OCI-M2 (cell line): ENCODE measurements around the gene BICC1.

Source experiments
- DNase-seq: peaks from one replicate; lab custom pipeline; 2025; ENCODE audit not compliant: unreplicated experiment; lab: John Stamatoyannopoulos, UW

BICC1 gene

DNA sequence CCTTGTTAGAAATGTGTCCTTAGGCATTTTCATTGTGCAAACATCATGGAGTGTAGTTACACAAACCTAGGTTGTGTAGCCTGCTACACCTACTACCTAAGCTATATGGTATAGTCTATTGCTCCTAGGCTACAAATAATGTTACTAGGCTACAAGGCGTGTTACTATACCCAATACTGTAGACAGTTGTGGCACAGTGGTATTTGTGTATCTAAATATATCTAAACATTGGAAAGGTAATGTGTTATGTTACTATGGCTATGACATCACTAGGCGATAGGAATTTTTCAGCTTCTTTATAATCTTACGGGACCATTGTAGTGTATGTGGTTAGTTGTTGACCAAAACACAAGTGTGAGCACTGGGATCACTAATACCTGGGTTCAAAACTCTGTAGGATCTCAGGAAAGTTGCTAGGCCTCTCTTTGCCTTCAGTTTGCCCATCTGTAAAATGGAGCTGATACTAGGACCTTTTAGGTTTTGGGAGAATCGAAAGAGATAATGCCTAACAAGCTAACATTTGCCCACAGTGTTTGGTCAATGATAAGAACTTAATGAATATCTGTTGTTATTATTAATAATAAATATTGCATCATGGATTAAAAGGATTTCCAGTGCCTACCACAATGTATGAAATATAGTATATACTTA lies 2.7 kb downstream of the BICC1 start:
- DNase-seq: no peak

DNA sequence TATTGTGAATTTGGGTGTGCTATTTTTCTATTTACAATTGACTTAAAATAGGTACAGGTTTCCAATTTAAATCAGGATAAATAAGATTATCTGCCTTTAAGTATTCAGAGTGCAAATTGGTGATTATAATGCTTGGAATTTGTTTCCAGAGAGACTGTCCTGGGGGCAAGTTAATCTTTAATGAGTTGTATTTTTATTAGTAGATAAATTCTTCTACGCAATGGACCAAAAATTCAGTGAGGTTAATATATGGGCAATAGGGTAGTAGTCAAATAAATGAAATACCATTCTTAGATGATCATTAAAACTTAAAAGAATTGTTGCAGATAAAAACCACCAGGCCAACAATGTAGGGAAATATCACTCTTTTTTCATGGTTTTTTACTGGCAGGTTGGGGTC lies 3.4 kb downstream of the BICC1 start:
- no peak for DNase-seq

DNA sequence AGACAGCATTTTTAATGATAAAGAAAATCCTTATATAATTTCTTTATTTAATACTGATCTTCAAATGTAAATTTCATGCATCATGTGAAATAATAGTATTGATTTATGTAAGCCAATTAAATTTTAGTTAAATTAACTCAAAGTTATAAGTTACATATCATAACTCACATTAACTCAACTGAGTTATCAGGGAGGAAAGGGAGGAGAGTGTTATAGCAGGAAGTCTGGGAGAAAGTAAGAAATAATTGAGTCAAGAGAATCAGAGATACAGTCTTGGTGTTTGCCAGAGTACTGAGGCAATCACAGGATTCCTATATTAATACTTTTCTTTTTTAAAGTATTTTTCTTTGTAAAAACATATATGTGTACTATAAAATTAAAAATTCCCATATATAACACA lies 4.0 kb downstream of the BICC1 start:
- DNase-seq: no peak

DNA sequence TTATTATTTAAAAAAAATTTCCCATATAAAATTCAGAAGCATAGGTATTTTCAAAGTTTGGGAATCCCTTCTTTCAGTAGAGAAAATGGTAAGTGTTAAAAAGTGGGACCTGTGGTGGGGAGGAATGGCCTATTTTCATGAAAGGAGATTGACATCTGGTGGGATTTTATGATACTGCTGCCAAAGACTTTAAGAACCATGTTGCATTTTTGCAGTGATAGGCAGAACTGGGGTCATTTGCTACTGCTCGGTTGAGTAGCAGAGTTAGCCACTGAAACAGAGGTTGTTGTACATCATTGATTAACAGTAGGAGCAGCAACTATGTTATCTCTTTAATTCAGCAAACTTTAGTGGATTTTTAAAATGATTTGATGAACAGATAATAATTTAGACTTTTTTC lies 4.4 kb downstream of the BICC1 start:
- DNase-seq: no peak

DNA sequence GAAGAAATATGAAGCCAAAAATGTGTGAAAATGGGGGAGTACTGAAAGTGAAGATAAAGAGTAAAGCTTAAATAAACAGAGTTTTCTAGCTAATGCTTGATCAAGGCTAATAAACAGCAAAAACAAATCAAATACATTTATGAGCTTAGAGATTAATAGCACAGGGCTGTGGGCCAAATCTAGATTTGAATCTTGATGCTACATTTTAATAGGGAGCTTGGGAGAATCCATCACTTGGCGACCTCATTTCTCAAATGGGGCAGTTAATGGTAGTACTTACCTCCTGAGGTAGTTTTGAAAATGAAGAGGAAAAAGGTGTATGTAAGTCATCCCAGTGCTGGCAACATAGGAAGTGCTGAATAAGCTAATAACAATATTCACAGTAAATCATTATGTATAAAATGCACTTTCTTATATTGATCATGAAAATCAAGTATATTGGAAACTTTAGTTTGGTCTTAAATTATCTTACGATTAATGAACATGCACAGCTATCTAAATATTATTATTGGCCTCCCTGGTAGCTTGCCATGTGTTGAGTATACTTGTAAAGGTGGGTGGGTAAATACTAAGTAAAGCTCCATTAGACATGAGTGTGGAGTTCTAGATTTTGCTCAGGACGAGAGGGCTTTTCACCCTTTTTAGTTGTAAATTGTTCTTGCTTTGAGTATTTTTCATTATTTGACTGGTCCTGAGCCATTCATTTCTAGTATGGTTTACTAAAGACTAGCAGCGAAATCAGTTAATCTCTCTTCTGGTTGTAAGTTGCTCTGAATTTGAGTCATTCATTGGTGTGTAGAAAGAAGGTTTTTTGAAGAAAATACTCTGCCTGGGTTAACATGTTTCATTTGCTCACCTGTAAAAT lies 5.1 kb downstream of the BICC1 start:
- no peak for DNase-seq

DNA sequence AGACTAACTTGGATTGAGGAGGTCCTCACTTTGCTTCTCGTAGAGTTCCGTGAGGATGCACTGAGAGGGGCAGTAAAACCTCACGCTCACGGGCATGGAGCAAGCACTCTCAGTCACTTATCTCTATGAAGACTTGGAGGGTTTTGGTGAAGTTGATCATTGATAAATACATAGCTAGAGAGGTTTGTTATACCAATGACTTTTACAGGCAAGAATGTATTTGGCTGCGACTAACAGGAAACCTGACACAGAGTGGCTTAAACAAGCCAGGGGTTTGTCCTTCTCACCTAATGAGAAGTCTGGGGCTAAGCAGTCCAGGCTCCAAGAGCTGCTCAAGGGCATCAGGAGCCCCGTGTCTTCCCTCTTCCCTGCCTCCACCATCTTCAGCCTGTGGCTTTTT lies 6.1 kb downstream of the BICC1 start:
- DNase-seq: no peak

DNA sequence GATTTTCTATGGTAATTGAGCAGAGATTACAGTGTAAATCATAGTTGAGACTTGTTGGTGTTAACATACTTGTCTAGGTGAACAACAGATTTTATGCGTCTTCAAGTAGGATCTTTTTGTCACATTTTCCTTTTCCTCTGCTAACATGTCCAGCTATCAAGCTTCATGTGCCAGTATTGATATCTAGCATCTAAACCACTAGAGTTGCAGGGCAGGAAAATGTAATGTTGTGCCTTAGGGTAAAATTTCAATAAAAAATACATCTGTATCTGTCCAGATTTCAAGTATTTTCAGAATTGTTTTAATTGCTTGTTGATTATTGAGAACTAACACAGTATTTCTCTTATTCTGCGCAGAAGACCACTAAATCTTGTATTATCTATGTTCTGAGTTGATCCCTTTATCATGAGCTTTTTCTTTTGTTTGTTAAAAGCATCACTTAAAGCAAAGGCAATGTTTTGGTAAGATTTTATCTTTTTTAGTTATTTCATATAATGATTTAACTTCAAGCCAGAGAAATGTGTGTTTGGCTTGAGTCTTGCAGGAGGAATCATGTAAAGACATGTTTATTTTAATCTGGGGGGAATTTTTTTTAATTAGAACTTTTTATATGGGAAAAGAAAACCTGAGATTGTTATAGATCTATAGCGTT lies 16.5 kb downstream of the BICC1 start:
- no peak for DNase-seq

DNA sequence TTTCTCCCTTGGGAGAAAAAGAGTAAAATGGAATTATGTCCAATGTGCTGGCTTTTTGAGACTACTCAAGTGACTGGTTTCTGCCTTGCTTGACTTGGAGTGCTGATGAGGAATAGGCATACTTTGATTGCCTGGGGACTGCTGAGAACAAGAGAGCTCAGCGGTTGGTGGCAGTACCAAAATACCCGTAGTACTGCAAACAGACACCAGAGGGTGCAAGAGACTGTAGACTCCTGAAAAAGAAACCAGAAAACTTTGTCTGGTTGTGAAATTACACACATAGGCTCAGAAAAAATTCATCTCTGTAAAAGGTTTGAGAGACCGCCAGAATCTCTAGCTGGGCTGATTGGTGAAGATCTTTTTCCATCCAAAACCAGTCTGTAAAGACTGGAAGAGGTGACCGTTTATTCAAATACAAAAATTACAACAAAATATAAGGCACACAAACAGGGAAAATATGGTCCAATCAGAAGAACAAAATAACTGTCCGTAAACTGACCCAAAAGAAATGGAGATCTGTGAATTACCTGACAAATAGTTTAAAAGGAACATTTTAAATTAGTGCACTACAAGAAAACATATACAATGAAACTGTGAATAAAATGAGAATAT lies 18.5 kb downstream of the BICC1 start:
- DNase-seq: no peak

DNA sequence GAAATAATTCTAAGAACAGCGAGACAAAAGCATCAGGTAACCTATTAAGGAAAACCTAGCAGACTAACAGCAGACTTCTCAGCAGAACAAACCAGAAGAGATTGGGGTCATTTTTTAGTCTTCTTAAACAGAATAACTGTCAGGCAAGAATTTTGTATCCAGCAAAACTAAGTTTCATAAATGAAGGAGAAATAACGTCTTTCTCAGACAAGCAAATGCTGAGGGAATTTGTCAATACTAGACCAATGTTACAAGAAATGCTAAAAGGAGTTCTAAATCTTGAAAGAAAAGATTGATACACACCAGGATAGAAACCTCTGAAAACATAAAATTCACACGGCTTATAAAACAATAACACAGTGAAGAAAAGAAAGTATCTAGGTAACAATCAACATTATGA lies 22.6 kb downstream of the BICC1 start:
- no peak for DNase-seq

DNA sequence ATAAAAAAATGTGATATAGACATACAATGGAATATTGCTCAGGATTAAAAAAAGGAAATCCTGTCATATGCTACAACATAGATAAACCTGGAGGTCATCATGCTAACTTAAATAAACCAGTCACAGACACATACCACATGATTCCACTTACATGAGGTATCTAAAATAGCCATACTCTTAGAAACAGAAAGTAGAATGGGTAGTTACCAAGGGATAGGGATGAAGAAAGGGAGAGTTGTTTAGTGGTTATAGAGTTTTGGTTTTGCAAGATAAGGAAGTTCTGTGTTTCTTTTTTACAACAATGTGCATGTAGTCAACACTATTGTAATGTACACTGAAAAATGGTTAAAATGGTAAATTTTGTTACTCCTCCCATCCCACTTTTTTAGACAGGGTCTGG lies 30.5 kb downstream of the BICC1 start:
- no peak for DNase-seq

DNA sequence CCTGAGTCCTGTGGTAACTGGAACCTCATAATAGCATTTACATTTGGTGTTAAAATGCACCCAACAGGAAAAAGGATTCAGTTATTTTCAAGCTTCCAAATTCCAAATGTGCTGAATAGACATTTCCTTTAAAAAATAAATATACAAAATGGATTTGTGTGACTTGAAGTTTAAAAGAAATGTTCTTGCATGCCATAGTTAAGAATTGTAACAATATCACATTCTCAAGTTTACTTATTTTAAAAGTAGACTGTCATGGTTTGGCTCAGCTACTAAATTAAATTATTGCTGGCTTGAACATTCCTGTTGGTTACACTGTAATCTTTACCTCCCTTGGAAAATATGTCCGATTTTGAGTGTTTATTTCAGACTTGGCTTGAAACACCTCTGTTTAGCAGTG lies 31.5 kb downstream of the BICC1 start:
- no peak for DNase-seq

DNA sequence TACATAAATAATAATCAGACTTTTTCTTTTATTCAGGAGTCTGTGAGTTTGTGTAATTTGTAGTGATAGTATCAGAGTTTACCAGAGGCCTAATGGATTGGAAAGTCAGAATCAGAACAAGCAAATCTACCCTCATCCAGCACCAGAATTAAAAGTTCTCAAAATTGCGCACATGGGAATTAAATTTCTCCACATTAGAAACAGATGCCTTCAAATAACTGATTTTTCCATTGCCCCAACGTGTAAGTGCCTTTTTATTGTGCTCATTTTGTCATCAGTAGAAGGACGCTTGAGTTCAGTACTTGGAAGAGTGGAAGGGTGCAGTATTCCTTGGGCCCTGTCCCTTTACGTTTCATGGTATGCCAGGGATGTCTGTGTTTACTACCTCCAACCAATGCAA lies 32.8 kb downstream of the BICC1 start:
- DNase-seq: no peak

DNA sequence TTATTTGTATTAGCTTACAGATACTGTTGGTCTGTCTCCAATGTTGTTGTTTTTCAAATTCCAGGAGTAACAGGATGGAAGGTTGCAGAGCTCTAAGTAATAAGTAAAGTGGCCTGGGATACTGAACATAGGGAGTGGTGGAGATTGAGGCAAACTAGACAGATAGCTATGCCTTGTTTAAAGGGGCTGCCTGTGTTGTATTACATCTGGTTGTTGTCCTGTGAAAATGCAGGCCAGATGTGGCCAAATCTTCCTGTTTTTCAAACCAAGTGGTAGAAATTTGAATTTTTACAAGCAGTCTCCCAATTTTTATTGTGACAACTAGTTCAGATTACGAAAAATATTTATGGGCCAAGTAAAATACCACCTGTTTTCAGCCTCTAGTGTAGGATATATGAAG lies 33.5 kb downstream of the BICC1 start:
- no peak for DNase-seq

DNA sequence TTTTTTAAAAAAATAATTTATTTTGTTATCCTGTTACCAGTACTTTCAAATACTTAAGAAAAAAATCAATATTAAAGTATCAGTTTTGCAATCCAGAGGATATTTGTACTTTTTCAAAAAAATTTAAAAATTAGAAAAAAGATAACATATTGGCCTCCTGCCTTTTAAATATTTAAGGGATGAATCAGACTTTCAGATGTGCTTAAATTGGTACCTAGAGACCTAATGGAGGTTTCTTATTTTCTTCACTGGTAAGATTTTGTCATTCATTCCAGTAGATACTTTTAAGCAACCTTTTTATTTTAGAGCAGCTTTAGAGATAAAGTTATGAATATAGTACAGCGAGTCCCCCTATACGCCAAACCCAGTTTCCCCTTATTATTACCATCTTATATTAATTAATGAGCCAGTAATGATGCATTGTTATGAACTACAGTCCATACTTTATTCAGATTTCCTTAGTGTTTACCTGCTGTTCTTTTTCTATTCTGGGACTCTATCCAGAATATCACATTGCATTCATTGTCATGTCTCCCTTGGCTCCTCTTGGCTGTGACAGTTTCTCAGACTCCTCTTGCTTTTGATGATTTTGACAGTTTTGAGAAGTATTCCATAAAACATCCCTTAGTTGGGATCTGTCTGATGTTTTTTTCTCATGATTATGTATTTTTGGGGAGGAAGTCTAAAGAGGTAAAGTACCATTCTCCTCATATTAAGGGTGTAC lies 34.2 kb downstream of the BICC1 start:
- no peak for DNase-seq

DNA sequence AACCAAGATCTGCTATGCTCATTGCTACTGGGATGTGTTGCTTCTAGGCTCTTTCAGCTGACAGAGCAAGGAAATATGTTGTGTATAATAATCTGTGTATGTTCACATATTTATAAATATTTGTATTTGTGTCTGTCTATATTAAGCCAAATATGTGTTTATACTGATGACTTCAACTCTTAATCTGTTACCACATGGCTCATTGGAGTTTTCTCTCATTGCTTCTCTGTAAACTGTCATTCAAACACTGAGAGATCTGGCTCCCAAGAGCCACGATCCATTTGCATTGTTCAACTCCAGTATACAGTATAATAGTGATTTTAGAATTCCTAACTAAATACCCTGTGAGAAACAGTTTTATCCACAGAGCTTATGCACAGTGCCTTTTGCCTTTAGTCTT lies 35.3 kb downstream of the BICC1 start:
- no peak for DNase-seq

DNA sequence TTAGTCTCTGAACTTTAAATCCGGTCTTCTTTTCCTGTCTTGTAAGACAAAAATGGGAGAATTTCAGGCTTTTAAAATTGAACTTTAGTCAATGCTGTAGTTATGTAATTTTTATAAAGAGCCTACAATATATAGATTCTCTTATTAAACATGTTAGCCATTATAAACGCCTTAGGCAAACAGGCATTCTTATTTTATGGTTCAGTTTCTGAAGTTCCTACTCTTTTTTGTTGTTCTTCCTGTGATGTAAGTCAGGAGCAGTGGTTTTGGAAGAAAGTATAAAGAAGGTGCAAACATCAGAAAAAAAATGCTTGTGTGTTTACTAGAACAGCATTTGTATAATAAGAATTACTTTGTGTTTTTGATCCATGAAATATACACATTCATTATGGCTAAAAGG lies 41.6 kb downstream of the BICC1 start:
- DNase-seq: no peak

DNA sequence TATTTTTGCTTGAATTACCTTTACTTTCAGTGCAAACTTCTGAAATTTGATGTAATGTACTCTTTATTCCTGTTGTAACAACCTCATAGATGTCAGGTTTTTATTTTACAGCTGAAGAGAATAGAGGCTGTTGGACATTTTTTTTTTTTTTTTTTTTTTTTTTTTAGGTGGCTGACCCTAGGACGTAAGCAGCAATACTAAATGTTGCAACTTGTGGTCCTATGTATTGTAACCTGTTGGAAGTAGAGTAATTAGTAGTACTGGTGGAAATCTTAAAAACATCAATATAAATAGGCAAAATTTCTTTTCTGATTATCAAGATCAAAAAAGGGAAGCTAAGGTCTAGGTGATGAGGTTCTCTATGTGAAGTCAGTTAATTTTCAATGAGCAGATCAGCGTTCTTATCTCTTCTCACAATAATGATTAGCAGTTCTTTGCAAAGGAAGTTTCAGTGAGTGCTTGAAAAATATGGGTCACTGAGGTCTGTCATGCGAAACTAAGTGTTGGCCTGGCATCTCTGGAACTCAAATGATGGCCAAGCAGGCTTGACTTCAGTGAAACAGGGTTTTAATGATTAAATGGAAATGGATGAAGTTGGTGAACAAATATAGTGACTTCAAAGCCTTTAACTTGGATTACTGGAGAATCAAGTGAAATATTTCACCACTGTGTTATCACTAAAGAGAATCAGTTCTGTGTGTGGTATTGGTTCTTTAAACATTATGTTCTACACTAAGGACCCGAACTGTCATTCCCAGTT lies 42.7 kb downstream of the BICC1 start:
- no peak for DNase-seq

DNA sequence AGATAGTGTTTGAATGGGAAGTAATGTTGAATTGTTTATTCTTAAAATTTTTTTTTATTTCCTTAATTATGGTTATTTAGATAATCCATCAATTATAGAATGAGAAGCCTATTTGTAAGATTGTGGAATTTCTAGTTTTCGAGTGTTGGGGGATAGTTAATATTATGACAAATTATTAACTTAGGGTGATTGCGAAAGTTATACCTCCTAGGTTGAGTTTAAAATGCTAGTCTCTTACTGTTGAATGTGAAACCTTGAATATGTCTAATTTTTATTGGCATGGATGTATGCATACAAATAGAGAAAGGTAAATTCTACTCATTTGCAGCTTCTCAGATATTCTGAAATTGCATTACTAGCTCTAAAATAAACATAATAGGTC lies 43.2 kb downstream of the BICC1 start:
- no peak for DNase-seq

DNA sequence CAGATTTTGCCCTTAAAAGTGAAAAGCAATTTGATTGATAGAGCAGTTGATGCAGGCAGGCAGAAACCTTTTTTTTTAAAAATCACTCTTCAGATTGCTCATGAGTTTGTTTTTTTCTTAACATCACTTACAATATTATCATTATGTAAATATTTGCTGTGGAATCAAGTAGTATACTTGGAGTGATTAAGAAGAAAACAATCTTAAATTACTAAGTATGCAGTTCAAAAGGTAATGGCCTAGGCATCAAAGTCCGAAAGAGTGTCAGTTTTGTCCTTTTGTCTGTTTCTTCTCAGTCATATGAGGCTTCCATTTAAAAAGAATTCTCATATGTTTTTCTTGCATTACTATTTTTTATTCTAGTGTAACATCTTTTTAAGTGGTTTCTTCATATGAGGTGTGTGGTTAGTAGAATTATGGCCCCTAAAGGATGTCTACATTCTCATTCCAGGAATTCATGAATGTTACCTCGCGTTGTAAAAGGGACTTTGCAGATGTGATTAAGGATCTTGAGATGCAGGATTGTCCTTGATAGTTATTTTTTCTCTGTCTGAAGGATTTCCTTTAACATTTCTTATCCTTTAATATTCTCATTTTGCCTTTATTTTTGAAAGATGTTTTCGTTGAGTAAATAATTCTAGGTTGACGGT lies 44.0 kb downstream of the BICC1 start:
- no peak for DNase-seq

DNA sequence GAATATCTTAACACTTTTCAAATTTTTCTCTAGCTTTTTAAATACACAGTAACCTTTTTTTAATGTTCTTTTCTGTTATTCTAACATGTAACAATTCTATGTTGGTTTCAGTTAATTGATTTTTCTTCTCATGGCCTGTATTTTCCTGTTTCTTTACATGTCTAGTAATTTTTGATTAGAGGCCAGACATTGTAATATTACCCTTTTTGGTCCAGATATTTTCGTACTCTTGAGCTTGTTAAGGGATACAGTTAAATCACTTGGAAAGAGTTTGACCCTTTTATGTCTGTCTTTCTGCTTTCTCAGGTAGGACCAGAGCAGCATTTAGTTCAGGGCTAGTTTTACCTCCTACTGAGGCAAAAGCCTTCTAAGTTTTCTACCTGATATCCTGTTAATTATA lies 45.0 kb downstream of the BICC1 start:
- no peak for DNase-seq
